DND-41 (cell line): Measurements from ENCODE around the gene HVCN1.

Experiments
- ATAC-seq: fragments of 200-7000 bp; cut with Tn5 transposase; 3 replicates; pipeline ENCODE4 v1.9.1; 2021; ENCODE audit warnings: low read depth; ENCODE audit not compliant: insufficient read depth
- DNase-seq: peaks from one replicate; pipeline ENCODE4 v3.0.0-alpha.2; 2020
- H2AFZ ChIP-seq: 2 replicates; pipeline ENCODE4 v1.6.0; 2012; ENCODE audit warnings: low read depth, low read length
- H3K27ac ChIP-seq: 2 replicates; pipeline ENCODE4 v1.5.1; 2012; ENCODE audit warnings: low read length, inconsistent platforms
- H3K27me3 ChIP-seq: fragments of 200-600 bp; sonication (generic); 2 replicates; pipeline ENCODE4 v1.6.0; 2012; ENCODE audit warnings: low read length, mild to moderate bottlenecking, inconsistent platforms; ENCODE audit not compliant: insufficient read depth, poor library complexity
- H3K36me3 ChIP-seq: 2 replicates; pipeline ENCODE4 v1.5.1; 2012; ENCODE audit warnings: low read length, inconsistent platforms; ENCODE audit not compliant: insufficient read depth
- H3K4me1 ChIP-seq: 2 replicates; pipeline ENCODE4 v1.5.1; 2012; ENCODE audit warnings: mild to moderate bottlenecking, low read length; ENCODE audit not compliant: insufficient read depth
- H3K4me2 ChIP-seq: 2 replicates; pipeline ENCODE4 v1.6.0; 2012; ENCODE audit warnings: mild to moderate bottlenecking, moderate library complexity, low read length, inconsistent platforms; ENCODE audit not compliant: insufficient read depth
- H3K4me3 ChIP-seq, 2 experiments: fragments of 200-600 bp in 1 of 2; shearing (Covaris generic) in 1 of 2; 2 replicates each; pipeline ENCODE4 v1.5.1; 2012 to 2016; ENCODE audit warnings: inconsistent platforms in 2 of 2, low read length in 2 of 2, mild to moderate bottlenecking in 2 of 2, low read depth in 1 of 2, moderate library complexity in 1 of 2
- H3K79me2 ChIP-seq: 2 replicates; pipeline ENCODE4 v1.6.0; 2012; ENCODE audit warnings: low read length, inconsistent platforms; ENCODE audit not compliant: insufficient read depth
- H3K9ac ChIP-seq: 2 replicates; pipeline ENCODE4 v1.6.0; 2012; ENCODE audit warnings: low read depth, mild to moderate bottlenecking, inconsistent platforms, low read length, moderate library complexity
- H3K9me3 ChIP-seq: 2 replicates; pipeline ENCODE4 v1.5.1; 2012; ENCODE audit warnings: low read length, moderate library complexity, mild to moderate bottlenecking, inconsistent platforms; ENCODE audit not compliant: insufficient read depth, severe bottlenecking
- H4K20me1 ChIP-seq: 2 replicates; pipeline ENCODE4 v1.6.0; 2012; ENCODE audit warnings: low read length; ENCODE audit not compliant: insufficient read depth
- EZH2 ChIP-seq: IDR thresholded peaks from 3 replicates; pipeline ENCODE4 v1.6.1; 2012; ENCODE audit warnings: borderline replicate concordance, low read depth, mild to moderate bottlenecking, moderate library complexity, low read length, inconsistent platforms; ENCODE audit not compliant: severe bottlenecking
- TF ChIP-seq, protein P1 (sequence below): IDR thresholded peaks from 2 replicates; pipeline ENCODE4 v1.5.1; 2012; ENCODE audit warnings: borderline replicate concordance, low read length, moderate library complexity, mild to moderate bottlenecking; ENCODE audit not compliant: poor library complexity, severe bottlenecking; ENCODE audit errors: extremely low read depth

HVCN1 gene

DNA sequence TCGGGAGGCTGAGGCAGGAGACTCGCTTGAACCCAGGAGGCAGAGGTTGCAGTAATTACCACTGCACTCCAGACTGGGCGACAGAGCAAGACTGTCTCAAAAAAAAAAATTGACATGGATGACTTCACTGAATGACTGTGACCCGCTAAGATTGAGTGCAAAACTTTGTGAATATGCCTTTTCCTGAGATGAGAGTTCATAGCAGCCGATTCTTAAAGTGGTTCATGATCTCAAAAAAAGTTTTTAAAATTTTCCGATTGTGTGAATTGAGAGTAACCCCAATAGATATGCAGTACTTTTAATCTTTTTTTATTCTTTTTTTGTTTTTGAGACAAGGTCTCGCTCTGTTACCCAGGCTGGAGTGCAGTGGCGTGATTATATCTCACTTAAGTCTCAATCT is 73.7 kb downstream of the HVCN1 start:
- Histone ChIP-seq H3K4me1 (peaks cover 20% of the 10 kb centered on the region), H3K9ac (peak overlapping the region; percentile 65; the same call in 1 of the 2 replicates), H3K4me2 (no peak overlapping the region), H3K9me3 (no peaks in the 10 kb centered on the region), H3K36me3 (no peaks in the 10 kb centered on the region), H3K27me3 (no peaks in the 10 kb centered on the region), H4K20me1 (no peaks in the 10 kb centered on the region), H2AFZ (no peak overlapping the region), H3K27ac (no peak overlapping the region), H3K4me3 (no peak overlapping the region), H3K79me2 (no peaks in the 10 kb centered on the region)
- DNase-seq (no peak), ATAC-seq (no peak)
- TF ChIP-seq, protein P1, sequence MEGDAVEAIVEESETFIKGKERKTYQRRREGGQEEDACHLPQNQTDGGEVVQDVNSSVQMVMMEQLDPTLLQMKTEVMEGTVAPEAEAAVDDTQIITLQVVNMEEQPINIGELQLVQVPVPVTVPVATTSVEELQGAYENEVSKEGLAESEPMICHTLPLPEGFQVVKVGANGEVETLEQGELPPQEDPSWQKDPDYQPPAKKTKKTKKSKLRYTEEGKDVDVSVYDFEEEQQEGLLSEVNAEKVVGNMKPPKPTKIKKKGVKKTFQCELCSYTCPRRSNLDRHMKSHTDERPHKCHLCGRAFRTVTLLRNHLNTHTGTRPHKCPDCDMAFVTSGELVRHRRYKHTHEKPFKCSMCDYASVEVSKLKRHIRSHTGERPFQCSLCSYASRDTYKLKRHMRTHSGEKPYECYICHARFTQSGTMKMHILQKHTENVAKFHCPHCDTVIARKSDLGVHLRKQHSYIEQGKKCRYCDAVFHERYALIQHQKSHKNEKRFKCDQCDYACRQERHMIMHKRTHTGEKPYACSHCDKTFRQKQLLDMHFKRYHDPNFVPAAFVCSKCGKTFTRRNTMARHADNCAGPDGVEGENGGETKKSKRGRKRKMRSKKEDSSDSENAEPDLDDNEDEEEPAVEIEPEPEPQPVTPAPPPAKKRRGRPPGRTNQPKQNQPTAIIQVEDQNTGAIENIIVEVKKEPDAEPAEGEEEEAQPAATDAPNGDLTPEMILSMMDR: no peak
- TF ChIP-seq EZH2: no peak

DNA sequence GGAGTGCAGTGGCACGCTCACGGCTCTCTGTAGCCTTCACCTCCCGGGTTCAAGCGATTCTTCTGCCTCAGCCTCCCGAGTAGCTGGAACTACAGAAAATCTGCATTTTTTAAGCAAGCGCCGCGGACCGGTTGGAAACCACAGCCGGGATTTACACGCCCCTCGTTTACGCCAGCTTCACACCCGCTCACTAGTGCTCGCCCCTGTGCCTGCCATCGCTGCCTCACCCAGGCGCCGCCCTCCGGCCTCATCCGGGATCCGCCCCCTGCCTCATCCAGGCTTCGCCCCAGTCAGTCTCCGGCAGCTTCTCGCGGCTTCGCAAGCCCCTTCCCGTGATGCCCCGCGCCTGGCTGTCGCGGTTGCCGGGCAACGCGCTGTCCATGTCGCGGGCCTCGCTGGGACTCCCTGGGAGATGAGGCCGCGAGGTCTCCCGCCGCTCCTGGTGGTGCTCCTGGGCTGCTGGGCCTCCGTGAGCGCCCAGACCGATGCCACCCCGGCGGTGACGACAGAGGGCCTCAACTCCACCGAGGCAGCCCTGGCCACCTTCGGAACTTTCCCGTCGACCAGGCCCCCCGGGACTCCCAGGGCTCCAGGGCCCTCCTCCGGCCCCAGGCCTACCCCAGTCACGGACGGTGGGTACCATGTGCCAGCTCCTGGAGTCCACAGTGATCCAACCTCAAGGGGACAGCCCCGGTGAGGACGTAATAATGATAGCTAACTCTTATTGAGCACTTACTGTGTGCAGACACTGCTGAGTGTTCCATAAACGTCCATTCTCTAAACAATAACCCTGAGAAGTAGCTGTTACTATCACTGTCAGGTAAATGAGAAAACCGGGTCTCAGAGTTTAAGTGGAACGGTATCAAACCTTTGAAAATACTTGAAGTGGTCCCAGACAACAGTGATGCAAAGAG is 74.9 kb downstream of the HVCN1 start, which contains the start of gene TCTN1:
Gene TCTN1 (plus strand): TSS at position 359 of the 914 bp plus-strand sequence. CDS start 54 bp downstream, at position 413.
- H3K9me3 ChIP-seq: no peaks in the 10 kb centered on the region
- H3K27ac ChIP-seq: peak within 1 kb of the TSS; percentile 80
- peak within 1 kb of the TSS; percentile 46 to 74; a peak in 3 of 4 replicates for H3K4me3 ChIP-seq
- peak; percentile 99 for DNase-seq
- no peaks in the 10 kb centered on the region for H4K20me1 ChIP-seq
- no peaks in the 10 kb centered on the region for H3K79me2 ChIP-seq
- peak within 1 kb of the TSS; percentile 92 for H3K4me2 ChIP-seq
- H3K4me1 ChIP-seq: peaks cover 20% of the 10 kb centered on the region
- peak; percentile 100 for ATAC-seq
- H3K9ac ChIP-seq: peak within 1 kb of the TSS; percentile 65
- TF ChIP-seq, protein P1: no peak
- no peak for TF ChIP-seq EZH2
- no peaks in the 10 kb centered on the region for H3K36me3 ChIP-seq
- no peaks in the 10 kb centered on the region for H3K27me3 ChIP-seq
- H2AFZ ChIP-seq: peak within 1 kb of the TSS; percentile 91

DNA sequence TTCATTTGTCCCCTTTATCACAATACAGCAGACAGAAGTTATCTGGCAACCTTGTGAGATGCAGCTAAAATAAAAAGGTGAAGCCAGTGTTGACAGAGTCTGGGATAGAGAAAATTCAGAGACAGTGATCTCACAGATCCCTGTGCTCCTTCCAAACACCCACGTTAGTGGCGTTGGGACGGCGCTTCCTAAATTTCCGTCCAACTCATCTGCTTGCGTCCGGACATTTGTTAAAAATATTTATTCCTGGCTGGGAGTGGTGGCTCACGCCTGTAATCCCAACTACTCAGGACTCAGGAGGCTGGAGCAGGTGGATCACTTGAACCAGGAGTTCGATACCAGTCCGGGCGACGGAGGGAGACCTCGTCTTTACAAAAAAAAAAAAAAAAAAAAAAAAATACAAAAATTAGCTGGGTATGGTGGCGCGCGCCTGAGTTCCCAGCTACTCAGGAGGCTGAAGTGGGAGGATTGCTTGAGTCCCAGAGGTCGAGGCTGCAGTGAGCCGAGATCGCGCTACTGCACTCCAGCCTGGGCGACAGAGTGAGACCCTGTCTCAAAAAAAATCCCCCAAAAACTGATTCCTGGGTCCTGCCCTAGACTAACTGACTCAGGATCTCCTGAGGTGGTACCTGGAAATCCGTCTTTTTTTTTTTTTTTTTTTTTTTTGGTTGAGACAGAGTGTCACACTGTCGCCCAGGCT is 75.7 kb downstream of the HVCN1 start:
- no peaks in the 10 kb centered on the region for H3K9me3 ChIP-seq
- DNase-seq (no peak), ATAC-seq (no peak)
- H3K9ac ChIP-seq: peak overlapping the region; percentile 65
- TF ChIP-seq, protein P1: no peak
- no peak for TF ChIP-seq EZH2
- H3K27ac ChIP-seq: peak overlapping the region; percentile 80
- H3K4me1 ChIP-seq: peaks cover 20% of the 10 kb centered on the region
- H2AFZ ChIP-seq: peak overlapping the region; percentile 91
- no peaks in the 10 kb centered on the region for H3K36me3 ChIP-seq
- peak overlapping the region; percentile 46 to 74; a peak in 3 of 4 replicates for H3K4me3 ChIP-seq
- peak overlapping the region; percentile 92 for H3K4me2 ChIP-seq
- H3K27me3 ChIP-seq: no peaks in the 10 kb centered on the region
- H4K20me1 ChIP-seq: no peaks in the 10 kb centered on the region
- no peaks in the 10 kb centered on the region for H3K79me2 ChIP-seq
